A549 (cell line): ENCODE measurements around the gene KSR2.

Experiments used
- CEBPB ChIP-seq, 2 experiments: fragments of >200 bp in 1 of 2; sonication (Bioruptor Twin) in 1 of 2; formaldehyde crosslinking in 1 of 2; IDR thresholded peaks; 2 replicates each; pipeline ENCODE4 v1.6.1; 2012 to 2016
- CHD2 ChIP-seq: fragments of 150-350 bp; IDR thresholded peaks from 2 replicates; pipeline ENCODE4 v1.6.1; 2014; ENCODE audit warnings: low read length; ENCODE audit not compliant: partially characterized antibody
- CTCF ChIP-seq: fragments of >200 bp; sonication (Bioruptor Twin); formaldehyde crosslinking; IDR thresholded peaks from 3 replicates; pipeline ENCODE4 v1.5.1; 2016
- NR3C1 ChIP-seq: fragments of >200 bp; sonication (Bioruptor Twin); formaldehyde crosslinking; IDR thresholded peaks from 3 replicates; pipeline ENCODE4 v1.6.1; 2017
- RFX5 ChIP-seq: fragments of 450-650 bp; IDR thresholded peaks from 2 replicates; pipeline ENCODE4 v1.7.1; 2014; ENCODE audit warnings: antibody characterized with exemption, mild to moderate bottlenecking, moderate library complexity
- SREBF2 ChIP-seq: fragments of 450-650 bp; IDR thresholded peaks from 2 replicates; pipeline ENCODE4 v1.6.1; 2014; ENCODE audit warnings: mild to moderate bottlenecking, moderate library complexity

- TF ChIP-seq CTCF (no peak), CEBPB (IDR thresholded peaks at IDR 0.05) (no peak), SREBF2 (no peak), CHD2 (no peak), NR3C1 (no peak), RFX5 (no peak)
Measured at GRCh38 chr12:117904051-117904450, 64.7 kb downstream of the KSR2 start.
